Stimulated activated CD8-positive, alpha-beta memory T cell treated with anti-CD3 and anti-CD28 coated beads, Interleukin-7, amount 100 ng/mL, for 4 hours (primary cell): Measurements from ENCODE around the gene CFAP90.

Experiments
- DNase-seq, 2 donors: peaks; one replicate each; pipeline ENCODE4 v3.0.0-alpha.2; 2020; ENCODE audit warnings: low read depth in 2 of 2

Gene CFAP90

GRCh38 chr5:7823594-7823993 lies 27.3 kb downstream of the CFAP90 start:
- no peak for DNase-seq

DNA sequence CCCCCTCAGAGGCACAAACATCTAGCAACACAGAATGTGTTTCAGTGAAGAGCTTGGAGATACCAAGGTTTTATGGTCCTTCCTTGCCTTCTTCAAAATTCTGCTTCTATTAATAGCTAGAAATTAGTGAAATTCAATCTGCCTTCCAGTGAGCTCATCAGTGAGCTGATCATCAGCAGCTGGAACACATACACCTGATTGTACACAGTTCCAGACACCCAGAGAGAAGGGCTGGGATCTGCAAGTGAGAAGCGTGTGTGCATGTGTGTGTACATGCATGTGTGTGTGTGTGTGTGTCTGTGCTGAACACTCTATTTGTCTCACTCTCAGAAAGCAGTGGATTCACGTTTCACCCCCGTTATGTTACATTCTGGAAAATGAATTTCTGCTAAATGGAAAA lies 28.5 kb downstream of the CFAP90 start:
- no peak for DNase-seq

- DNase-seq, result no peak
Observed at GRCh38 chr5:7816535-7816901, 34.4 kb downstream of the CFAP90 start.

DNA sequence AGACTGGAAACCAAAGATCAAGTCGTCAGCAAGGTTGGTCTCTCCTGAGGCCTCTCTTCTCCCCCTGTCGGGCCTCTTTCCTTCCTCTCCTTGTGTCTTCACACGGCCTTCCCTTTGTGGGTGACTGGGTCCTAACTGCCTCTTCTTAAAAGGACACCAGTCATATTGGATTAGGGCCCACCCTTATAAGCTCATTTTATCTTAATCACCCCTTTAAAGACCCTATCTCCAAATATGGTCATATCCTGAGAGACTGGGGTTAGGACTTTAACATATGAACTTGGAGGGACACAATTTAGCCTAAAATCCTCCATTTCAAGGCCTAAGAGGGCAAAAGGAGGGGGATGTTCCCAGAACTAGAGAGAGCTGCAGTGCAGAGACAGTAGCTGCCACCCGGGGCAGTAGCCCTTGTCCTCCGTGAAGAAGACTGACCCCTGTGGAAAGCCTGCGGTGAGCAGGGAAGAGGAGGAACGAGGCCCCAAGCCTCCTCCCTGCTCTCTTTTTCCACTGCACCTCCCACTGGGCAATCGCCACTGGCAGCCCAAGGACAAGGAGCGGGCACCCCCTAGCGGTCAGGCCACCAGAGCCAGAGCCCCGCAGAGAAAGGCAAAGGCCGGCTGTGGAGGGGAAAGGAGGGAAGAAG lies 34.9 kb downstream of the CFAP90 start:
- DNase-seq, result peak; percentile 19 to 20

- no peak for DNase-seq
Observed at GRCh38 chr5:7814816-7815215, 36.1 kb downstream of the CFAP90 start.

DNA sequence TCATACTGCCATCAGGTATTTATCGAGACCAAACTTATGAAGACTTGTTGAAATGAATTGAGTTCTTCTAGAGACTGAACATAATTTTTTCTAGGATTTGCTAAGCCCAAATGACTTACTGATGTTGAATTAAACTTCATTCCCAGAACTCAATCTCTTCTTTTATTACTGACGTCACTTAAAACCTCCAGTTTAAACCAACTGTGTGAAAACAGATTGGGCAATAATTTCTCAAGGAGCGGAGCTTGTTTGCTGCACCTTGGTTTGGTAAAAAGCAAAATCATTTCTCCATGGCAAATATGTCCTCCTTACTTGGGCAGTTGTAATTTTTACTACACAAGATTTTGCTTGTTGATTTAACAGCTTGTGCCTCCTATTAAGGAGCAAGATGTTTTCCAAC lies 37.4 kb downstream of the CFAP90 start:
- DNase-seq, result no peak

GRCh38 chr5:7813007-7813406 lies 37.9 kb downstream of the CFAP90 start:
- DNase-seq, result no peak

GRCh38 chr5:7811715-7812114 lies 39.2 kb downstream of the CFAP90 start:
- DNase-seq, result no peak

- DNase-seq, result no peak
Observed at GRCh38 chr5:7808998-7809397, 41.9 kb downstream of the CFAP90 start.

- DNase-seq, result no peak
Observed at GRCh38 chr5:7805379-7805778, 45.6 kb downstream of the CFAP90 start.

- DNase-seq, result no peak
Observed at GRCh38 chr5:7803937-7804336, 47.0 kb downstream of the CFAP90 start.

DNA sequence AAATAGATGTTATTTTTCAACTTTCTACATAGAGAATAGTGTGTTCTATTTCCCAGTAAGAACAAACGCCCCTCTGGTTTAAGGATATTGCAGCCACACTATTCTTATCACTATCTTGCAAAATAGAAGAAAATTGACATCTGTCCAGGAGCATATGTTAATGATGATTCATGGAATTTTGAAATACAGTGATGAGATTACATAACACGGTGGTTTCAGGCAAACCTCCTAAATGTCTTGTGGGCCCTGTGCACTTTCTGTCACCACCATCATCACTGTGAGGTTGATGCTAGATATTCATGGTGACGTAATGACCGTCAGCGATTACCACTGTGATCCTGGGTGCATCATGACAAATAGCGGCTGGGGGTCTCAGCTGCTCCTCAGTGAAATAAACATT lies 48.1 kb downstream of the CFAP90 start:
- no peak for DNase-seq

DNA sequence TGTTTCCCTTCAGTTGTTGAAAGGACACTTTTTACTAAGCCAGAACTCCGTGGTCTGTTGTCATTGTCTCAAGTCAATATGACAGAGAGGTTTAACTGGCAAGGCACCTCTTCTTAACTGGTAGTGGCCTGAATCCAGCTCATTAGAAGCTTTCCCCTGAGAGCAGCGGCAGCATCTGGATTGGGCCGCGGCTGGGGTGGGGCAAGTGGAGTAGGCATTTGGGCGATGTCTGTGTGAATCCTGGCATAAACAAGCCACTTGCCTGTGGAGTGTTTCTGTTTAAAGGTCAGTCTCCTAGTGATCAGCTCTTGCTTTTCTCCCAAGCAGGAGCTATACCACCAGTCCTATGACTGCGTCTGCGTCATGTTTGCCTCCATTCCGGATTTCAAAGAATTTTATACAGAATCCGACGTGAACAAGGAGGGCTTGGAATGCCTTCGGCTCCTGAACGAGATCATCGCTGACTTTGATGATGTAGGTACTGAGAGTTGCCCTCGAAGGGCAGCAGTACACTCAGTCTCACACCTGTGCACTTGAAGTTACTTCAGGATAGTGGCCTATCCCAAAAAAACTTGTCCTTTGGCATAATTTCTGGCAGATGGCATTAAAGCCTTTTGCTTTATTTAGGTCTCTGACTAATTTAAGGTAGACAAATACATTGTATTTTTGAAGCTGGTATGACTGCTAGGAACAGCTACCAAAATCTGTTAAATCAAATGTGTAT lies 48.9 kb downstream of the CFAP90 start:
- DNase-seq, result no peak

- DNase-seq, result no peak
Observed at GRCh38 chr5:7795306-7795705, 55.6 kb downstream of the CFAP90 start.

GRCh38 chr5:7794823-7795222 lies 56.1 kb downstream of the CFAP90 start:
- no peak for DNase-seq

- no peak for DNase-seq
Observed at GRCh38 chr5:7794311-7794710, 56.6 kb downstream of the CFAP90 start.

DNA sequence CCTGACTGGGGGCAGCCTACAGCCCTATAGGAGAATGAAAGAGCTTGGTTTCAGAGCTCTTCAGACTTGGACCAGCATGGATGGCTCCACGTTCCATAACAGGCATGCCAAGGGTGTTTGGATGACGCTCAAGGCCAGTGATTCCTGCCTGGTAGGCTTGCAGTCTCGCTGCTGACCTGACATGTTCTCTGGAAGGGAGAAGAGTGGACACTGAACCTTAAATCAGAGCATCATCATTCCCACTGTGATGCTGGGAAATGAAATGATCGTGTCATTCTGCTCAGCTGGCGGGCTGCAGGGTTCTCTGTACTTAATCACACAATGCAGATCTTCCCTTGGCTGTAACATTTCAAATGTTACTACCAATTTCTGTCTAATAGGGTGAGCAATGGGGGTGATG lies 57.0 kb downstream of the CFAP90 start:
- DNase-seq, result no peak

- no peak for DNase-seq
Observed at GRCh38 chr5:7789567-7789966, 61.4 kb downstream of the CFAP90 start.

DNA sequence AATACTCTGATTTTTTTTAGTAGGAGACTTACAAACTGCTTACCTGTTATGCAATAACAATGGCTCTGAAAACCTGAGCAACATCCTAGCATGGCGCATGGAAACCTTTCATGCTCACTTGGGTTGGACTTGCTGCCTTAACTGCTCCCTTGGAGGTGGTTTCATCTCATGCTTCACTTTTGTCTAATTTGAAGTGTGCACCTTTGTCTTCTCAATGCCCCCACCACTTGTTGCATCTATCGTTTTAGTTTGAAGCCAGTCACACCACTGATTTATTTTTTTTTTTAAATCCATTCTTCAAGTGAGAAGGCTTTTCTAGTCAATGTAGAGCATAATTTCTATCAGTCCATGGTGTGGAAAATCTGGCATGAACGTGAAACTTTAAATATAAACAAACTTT lies 63.2 kb downstream of the CFAP90 start:
- DNase-seq, result no peak

GRCh38 chr5:7784683-7785380 lies 66.1 kb downstream of the CFAP90 start:
- DNase-seq, result no peak

DNA sequence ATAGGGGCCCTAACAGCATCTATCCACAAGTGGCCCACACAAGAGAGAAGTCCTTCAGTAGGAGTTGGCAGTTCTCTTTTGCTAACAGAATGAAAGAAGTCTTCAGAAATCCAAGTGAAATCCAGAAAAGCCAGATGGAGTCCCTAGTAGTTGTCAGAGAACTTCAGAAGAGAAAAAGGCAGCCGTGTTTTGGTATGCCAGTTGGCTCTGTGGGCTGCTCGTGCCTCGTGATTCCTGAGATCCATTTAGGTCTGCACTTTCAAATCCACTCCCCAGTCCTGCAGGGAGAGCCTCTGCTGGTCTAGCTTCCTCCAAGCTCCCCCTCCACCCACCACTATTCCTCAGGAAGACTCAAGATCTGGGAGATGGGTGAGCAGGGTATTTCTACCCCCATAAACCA lies 69.0 kb downstream of the CFAP90 start:
- no peak for DNase-seq
